CD4-positive, CD25-positive, alpha-beta regulatory T cell (primary cell): ENCODE measurements around the gene GSG1L. TPM values are rescaled to one million over a fixed set of nuclear protein-coding genes. Genes with fewer than 3 reads are reported as not detected.

ENCODE experiments used
- ATAC-seq, 2 donors: fragments of 150-1000 bp; cut with Tn5 transposase; one replicate each; pipeline ENCODE4 v1.10.0; 2021; ENCODE audit warnings: low read depth in 2 of 2, moderate number of reproducible peaks in 2 of 2, moderate library complexity in 1 of 2
- DNase-seq, 3 donors: peaks; one replicate each; pipeline versions ENCODE4 v3.0.0 to v3.0.0-alpha.2; 2012 to 2022; ENCODE audit warnings: mixed read lengths in 1 of 3
- H3K27ac ChIP-seq: one replicate; pipeline ENCODE4 v1.7.0; 2013; ENCODE audit warnings: mild to moderate bottlenecking, low read length; ENCODE audit not compliant: insufficient read depth, poor library complexity, severe bottlenecking
- H3K27me3 ChIP-seq: one replicate; pipeline ENCODE4 v1.7.0; 2013; ENCODE audit warnings: low read length; ENCODE audit not compliant: control insufficient read depth, insufficient read depth
- H3K36me3 ChIP-seq: one replicate; pipeline ENCODE4 v1.7.0; 2013; ENCODE audit warnings: mild to moderate bottlenecking, low read length, moderate library complexity; ENCODE audit not compliant: control insufficient read depth, insufficient read depth
- H3K4me1 ChIP-seq: 2 replicates; pipeline ENCODE4 v1.7.0; 2013; ENCODE audit warnings: mild to moderate bottlenecking, low read length; ENCODE audit not compliant: insufficient read depth, control insufficient read depth, poor library complexity, severe bottlenecking
- H3K4me3 ChIP-seq: one replicate; pipeline ENCODE4 v1.7.0; 2013; ENCODE audit warnings: low read depth, mild to moderate bottlenecking, low read length, moderate library complexity
- H3K9me3 ChIP-seq, 2 experiments: 1 replicate in 1 of 2; 2 replicates in 1 of 2; pipeline ENCODE4 v1.7.0; 2013; ENCODE audit warnings: low read length in 2 of 2, mild to moderate bottlenecking in 1 of 2, moderate library complexity in 1 of 2; ENCODE audit not compliant: control insufficient read depth in 2 of 2
- H3K27ac Mint-ChIP-seq, 3 donors: one replicate each; pipeline ENCODE4 v1.8.0; 2020 to 2022; ENCODE audit warnings: mild to moderate bottlenecking in 3 of 3, mixed read lengths in 3 of 3, moderate library complexity in 2 of 3
- H3K27me3 Mint-ChIP-seq: one replicate; pipeline ENCODE4 v1.8.0; 2022; ENCODE audit warnings: mild to moderate bottlenecking, mixed read lengths
- H3K36me3 Mint-ChIP-seq: one replicate; pipeline ENCODE4 v1.8.0; 2020; ENCODE audit warnings: mixed read lengths
- H3K4me1 Mint-ChIP-seq, 4 donors: one replicate each; pipeline ENCODE4 v1.8.0; 2020 to 2022; ENCODE audit warnings: mixed read lengths in 4 of 4, mild to moderate bottlenecking in 1 of 4
- H3K4me3 Mint-ChIP-seq, 4 donors: one replicate each; pipeline ENCODE4 v1.8.0; 2020 to 2022; ENCODE audit warnings: mild to moderate bottlenecking in 4 of 4, mixed read lengths in 4 of 4, moderate library complexity in 3 of 4
- H3K9me3 Mint-ChIP-seq, 7 donors: one replicate each; pipeline ENCODE4 v1.8.0; 2020 to 2022; ENCODE audit warnings: mixed read lengths in 7 of 7, mild to moderate bottlenecking in 3 of 7, moderate library complexity in 2 of 7
- polyA plus RNA-seq, 4 donors: library from polyadenylated mRNA; unstranded; fragments of 300-500 nt; fragmentation: Illumina TruSeq; gene quantifications; one replicate each; pipeline ENCODE4 v1.2.3, GENCODE V29; 2021
- total RNA-seq: library from RNA; stranded (reverse); gene quantifications from one replicate; pipeline ENCODE4 v1.2.3, GENCODE V29; 2022

GSG1L gene
- total and polyA plus RNA-seq, 5 donors from 2014 or later = 0.15 TPM; not detected in 4

DNA sequence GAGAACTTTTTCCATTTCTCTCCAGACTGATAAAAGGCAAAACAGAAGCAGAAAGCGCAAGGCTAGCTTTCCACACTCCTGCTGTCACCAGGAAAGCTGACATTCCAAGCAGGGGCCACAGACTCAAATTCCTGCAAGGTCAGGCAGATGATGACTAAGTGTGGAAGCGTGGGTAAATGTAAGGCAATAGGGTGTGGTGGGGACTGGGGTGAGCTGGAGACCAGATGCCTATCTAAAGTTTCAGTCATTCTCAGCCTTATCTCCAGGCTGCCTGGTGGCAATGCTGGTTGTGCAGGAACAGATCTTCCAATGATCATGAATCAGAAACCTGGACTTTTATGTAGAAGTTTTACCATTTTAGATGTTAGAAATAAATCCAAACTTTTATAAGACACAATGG is 224.1 kb downstream of the GSG1L start:
- ATAC-seq = no peak
- H3K4me1 Mint-ChIP-seq = no peaks in the 10 kb centered on the region
- Histone ChIP-seq H3K36me3 (no peaks in the 10 kb centered on the region), H3K27ac (no peak overlapping the region), H3K4me3 (no peak overlapping the region), H3K27me3 (peaks cover 6% of the 10 kb centered on the region), H3K9me3 (no peaks in the 10 kb centered on the region), H3K4me1 (no peaks in the 10 kb centered on the region)
- H3K27ac Mint-ChIP-seq = no peak overlapping the region
- DNase-seq = no peak
- H3K4me3 Mint-ChIP-seq = no peak overlapping the region
- peaks cover 43% of the 10 kb centered on the region for H3K27me3 Mint-ChIP-seq
- H3K36me3 Mint-ChIP-seq = peaks cover 5% of the 10 kb centered on the region
- peaks cover 0 to 7% (median 2%) of the 10 kb centered on the region in 7 donors for H3K9me3 Mint-ChIP-seq

DNA sequence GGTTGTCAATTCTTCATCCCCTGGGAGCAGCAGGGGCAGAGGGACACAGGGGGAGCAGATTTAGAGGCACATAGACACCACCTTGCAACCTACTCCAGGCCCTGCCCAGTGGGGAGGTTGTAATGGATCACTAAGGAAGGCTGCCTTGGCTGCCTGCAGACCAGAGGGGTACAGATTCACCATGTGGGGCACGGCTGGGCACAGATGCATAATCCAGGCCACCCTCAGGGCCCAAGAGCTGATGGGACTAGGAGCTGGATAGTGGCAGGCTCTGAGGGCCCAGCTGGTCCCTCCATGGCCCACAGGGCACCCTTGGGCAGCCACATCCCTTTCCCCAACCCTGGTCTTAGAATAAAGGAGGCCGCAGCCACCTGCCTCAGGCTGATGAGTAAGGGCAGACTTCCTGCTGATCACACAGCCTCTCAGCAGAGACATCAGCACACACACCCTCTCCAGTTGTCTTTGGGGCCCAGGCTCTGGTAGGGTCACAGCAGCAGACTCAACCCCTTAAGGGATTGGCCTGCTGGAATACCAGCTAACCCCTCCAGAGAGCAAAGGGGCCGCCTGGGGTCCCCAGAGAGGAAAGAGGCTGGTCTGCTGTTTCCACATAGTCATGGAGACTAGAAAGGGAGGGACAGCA is 224.9 kb downstream of the GSG1L start:
- no peak overlapping the region for H3K27ac ChIP-seq
- peaks cover 0 to 7% (median 2%) of the 10 kb centered on the region in 7 donors for H3K9me3 Mint-ChIP-seq
- H3K27me3 ChIP-seq = peaks cover 2% of the 10 kb centered on the region
- no peaks in the 10 kb centered on the region for H3K4me1 ChIP-seq
- H3K4me3 Mint-ChIP-seq = no peak overlapping the region
- H3K4me3 ChIP-seq = no peak overlapping the region
- peaks cover 40% of the 10 kb centered on the region for H3K27me3 Mint-ChIP-seq
- H3K36me3 Mint-ChIP-seq = peaks cover 5% of the 10 kb centered on the region
- H3K9me3 ChIP-seq = no peaks in the 10 kb centered on the region
- no peak for DNase-seq
- H3K27ac Mint-ChIP-seq = no peak overlapping the region
- no peak for ATAC-seq
- no peaks in the 10 kb centered on the region for H3K4me1 Mint-ChIP-seq
- no peaks in the 10 kb centered on the region for H3K36me3 ChIP-seq

DNA sequence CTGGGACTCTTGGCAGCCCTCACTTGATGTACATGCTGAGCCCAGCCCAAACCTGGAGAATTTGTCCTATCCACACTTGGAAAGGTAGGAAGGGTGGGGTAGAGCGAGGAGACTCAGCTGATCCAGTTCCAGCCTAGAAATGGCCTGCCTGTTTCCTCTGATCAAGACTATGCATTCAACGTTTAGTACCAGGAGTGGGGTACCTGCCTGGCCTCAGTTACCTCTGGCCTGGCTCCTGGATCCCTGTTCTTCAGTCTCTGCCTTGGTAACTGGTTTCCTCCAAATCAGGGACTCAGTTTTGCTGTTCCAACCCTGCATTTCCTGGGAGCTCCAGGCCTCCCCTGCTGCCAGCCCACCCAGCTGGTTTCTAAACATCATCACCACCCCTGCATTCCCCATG is 233.5 kb downstream of the GSG1L start:
- Histone ChIP-seq H3K27ac (no peak overlapping the region), H3K36me3 (no peaks in the 10 kb centered on the region), H3K4me3 (no peak overlapping the region), H3K9me3 (peaks cover 6 to 8% of the 10 kb centered on the region in 2 experiments), H3K4me1 (no peaks in the 10 kb centered on the region), H3K27me3 (no peaks in the 10 kb centered on the region)
- no peak for DNase-seq
- H3K36me3 Mint-ChIP-seq = no peaks in the 10 kb centered on the region
- no peak overlapping the region for H3K4me3 Mint-ChIP-seq
- no peak overlapping the region for H3K27ac Mint-ChIP-seq
- H3K9me3 Mint-ChIP-seq = peaks cover 0 to 25% (median 3%) of the 10 kb centered on the region in 7 donors
- no peaks in the 10 kb centered on the region for H3K4me1 Mint-ChIP-seq
- H3K27me3 Mint-ChIP-seq = peaks cover 15% of the 10 kb centered on the region
- ATAC-seq = no peak

DNA sequence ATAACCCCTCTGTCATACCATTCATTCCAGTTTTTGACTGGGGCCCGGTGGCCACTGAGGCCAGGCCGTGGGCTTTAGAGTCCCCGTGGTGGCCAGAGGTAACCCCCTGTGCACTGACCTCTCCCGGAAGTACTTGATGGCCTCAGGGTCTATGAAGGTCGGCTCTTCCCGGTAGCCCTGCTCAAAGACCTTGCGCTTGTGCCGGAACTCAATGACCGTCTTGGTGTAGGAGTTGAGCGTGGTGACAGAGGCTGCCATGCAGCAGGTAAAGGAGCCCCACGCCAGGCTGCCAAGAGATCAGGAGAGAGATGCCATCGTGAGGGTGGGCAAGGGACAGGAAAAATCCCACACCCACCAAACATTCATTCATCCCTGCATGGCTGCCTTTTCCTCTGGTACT is 234.8 kb downstream of the GSG1L start:
- H3K9me3 Mint-ChIP-seq = peaks cover 0 to 25% (median 3%) of the 10 kb centered on the region in 7 donors
- H3K36me3 Mint-ChIP-seq = no peaks in the 10 kb centered on the region
- no peaks in the 10 kb centered on the region for H3K4me1 Mint-ChIP-seq
- H3K9me3 ChIP-seq = peaks cover 6 to 8% of the 10 kb centered on the region in 2 experiments
- H3K4me3 ChIP-seq = no peak overlapping the region
- ATAC-seq (no peak), DNase-seq (no peak)
- peaks cover 11% of the 10 kb centered on the region for H3K27me3 Mint-ChIP-seq
- peak overlapping the region in 1 of 3 donors; percentile 58 for H3K27ac Mint-ChIP-seq
- no peaks in the 10 kb centered on the region for H3K4me1 ChIP-seq
- H3K36me3 ChIP-seq = no peaks in the 10 kb centered on the region
- H3K27ac ChIP-seq = no peak overlapping the region
- no peaks in the 10 kb centered on the region for H3K27me3 ChIP-seq
- no peak overlapping the region for H3K4me3 Mint-ChIP-seq

DNA sequence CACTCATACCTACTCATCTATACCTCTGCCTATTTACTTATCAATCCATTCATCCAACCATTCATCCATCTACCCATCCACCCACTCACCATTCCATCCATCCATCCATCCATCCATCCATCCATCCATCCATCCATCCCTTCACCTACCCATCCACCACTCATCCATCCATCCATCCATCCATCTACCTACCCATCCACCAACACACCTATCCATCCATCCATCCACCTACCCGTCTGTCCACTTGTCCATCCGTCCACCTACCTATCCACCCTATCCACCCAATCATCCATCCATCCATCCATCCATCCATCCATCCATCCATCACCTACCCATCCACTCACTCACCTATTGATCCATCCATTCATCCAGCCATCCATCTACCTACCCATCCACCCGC is 235.7 kb downstream of the GSG1L start:
- ATAC-seq (no peak), DNase-seq (no peak)
- H3K9me3 ChIP-seq = peaks cover 6 to 8% of the 10 kb centered on the region in 2 experiments
- H3K27ac Mint-ChIP-seq = no peak overlapping the region
- H3K27ac ChIP-seq = no peak overlapping the region
- no peaks in the 10 kb centered on the region for H3K36me3 Mint-ChIP-seq
- H3K4me3 Mint-ChIP-seq = no peak overlapping the region
- H3K4me1 Mint-ChIP-seq = no peaks in the 10 kb centered on the region
- no peak overlapping the region for H3K4me3 ChIP-seq
- no peaks in the 10 kb centered on the region for H3K27me3 ChIP-seq
- H3K9me3 Mint-ChIP-seq = peaks cover 0 to 25% (median 3%) of the 10 kb centered on the region in 7 donors
- H3K36me3 ChIP-seq = no peaks in the 10 kb centered on the region
- peaks cover 11% of the 10 kb centered on the region for H3K27me3 Mint-ChIP-seq
- H3K4me1 ChIP-seq = no peaks in the 10 kb centered on the region

DNA sequence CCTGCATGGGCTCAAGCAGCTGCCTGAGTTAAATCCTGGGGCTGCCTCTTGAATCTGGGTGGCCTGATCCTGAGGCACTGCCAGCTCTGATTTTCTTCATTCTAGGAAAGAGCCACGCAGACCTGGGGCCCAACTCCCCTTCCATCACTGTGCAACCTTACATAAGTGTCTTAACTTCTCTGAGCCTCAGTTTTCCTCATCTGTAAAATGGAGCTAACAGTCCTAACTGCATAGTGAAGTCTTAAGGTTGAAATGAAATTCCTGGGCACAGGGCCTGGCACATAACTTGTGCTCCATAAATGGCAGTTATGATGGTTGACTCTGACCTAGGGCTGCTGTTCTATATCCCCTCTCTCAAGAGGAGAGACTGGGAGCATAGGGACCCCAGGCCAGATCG is 236.6 kb downstream of the GSG1L start:
- no peaks in the 10 kb centered on the region for H3K36me3 ChIP-seq
- Mint-ChIP-seq H3K4me1 (no peaks in the 10 kb centered on the region), H3K9me3 (peaks cover 0 to 23% (median 3%) of the 10 kb centered on the region in 7 donors), H3K4me3 (no peak overlapping the region), H3K27ac (no peak overlapping the region), H3K27me3 (peaks cover 11% of the 10 kb centered on the region), H3K36me3 (no peaks in the 10 kb centered on the region)
- no peaks in the 10 kb centered on the region for H3K27me3 ChIP-seq
- peaks cover 6 to 8% of the 10 kb centered on the region in 2 experiments for H3K9me3 ChIP-seq
- DNase-seq = no peak
- no peak for ATAC-seq
- no peaks in the 10 kb centered on the region for H3K4me1 ChIP-seq
- H3K27ac ChIP-seq = no peak overlapping the region
- H3K4me3 ChIP-seq = no peak overlapping the region

DNA sequence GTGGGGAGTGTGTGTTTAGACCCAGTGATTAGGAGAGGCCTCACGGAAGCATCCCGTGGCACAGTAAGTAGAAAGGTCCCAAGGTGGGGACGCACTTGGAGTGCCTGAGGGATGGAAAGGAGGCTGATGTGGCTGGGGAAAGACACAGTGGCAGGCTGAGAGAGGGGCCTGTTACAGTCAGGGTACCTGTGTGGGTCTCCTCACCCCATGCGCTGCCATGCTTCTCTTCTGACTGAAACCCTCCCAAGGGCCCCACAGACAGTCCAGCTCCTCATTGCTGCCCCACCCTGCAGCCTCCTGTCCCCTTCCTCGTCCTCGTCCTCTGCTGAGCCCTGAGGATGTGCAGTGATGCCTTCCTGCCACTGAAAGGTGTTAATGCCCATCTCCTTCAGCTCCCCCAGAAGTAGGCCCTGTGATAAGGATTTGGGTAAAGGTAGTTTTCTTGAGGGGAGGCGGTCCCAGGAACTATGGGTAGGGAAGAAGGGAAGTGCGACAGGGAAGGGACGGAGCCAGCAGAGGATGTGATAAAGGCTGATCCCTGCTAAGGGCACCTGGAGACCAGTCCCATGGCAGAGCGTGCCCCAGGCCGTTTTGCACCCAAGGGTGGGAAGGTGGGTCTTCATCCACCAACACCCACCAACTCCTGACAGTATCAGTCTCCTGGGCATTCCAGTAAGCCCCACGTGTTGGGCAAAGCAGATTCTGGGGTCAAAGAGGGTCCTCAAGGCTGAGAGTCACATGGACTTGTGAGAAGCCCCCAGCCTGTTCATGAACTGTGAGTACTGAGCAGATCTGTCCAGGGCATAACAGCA is 237.2 kb downstream of the GSG1L start:
- Histone ChIP-seq H3K36me3 (no peaks in the 10 kb centered on the region), H3K27me3 (no peaks in the 10 kb centered on the region), H3K27ac (no peak overlapping the region), H3K4me1 (no peaks in the 10 kb centered on the region), H3K4me3 (no peak overlapping the region), H3K9me3 (peaks cover 6 to 8% of the 10 kb centered on the region in 2 experiments)
- Mint-ChIP-seq H3K4me3 (no peak overlapping the region), H3K9me3 (peaks cover 0 to 19% (median 3%) of the 10 kb centered on the region in 7 donors), H3K4me1 (no peaks in the 10 kb centered on the region), H3K27me3 (peaks cover 7% of the 10 kb centered on the region), H3K27ac (no peak overlapping the region), H3K36me3 (no peaks in the 10 kb centered on the region)
- no peak for DNase-seq
- ATAC-seq = no peak
